T-helper 22 cell (primary cell): ENCODE data around the gene IGF2R.
"Not testable (repeated sequence)": the region's sequence is repeated elsewhere in the genome, so short reads cannot be mapped to it uniquely, and the experiment has no call there.

ENCODE experiments used
- DNase-seq: peaks from one replicate; pipeline ENCODE4 v3.0.0-alpha.2; 2020; ENCODE audit warnings: low read depth

The IGF2R gene, protein sequence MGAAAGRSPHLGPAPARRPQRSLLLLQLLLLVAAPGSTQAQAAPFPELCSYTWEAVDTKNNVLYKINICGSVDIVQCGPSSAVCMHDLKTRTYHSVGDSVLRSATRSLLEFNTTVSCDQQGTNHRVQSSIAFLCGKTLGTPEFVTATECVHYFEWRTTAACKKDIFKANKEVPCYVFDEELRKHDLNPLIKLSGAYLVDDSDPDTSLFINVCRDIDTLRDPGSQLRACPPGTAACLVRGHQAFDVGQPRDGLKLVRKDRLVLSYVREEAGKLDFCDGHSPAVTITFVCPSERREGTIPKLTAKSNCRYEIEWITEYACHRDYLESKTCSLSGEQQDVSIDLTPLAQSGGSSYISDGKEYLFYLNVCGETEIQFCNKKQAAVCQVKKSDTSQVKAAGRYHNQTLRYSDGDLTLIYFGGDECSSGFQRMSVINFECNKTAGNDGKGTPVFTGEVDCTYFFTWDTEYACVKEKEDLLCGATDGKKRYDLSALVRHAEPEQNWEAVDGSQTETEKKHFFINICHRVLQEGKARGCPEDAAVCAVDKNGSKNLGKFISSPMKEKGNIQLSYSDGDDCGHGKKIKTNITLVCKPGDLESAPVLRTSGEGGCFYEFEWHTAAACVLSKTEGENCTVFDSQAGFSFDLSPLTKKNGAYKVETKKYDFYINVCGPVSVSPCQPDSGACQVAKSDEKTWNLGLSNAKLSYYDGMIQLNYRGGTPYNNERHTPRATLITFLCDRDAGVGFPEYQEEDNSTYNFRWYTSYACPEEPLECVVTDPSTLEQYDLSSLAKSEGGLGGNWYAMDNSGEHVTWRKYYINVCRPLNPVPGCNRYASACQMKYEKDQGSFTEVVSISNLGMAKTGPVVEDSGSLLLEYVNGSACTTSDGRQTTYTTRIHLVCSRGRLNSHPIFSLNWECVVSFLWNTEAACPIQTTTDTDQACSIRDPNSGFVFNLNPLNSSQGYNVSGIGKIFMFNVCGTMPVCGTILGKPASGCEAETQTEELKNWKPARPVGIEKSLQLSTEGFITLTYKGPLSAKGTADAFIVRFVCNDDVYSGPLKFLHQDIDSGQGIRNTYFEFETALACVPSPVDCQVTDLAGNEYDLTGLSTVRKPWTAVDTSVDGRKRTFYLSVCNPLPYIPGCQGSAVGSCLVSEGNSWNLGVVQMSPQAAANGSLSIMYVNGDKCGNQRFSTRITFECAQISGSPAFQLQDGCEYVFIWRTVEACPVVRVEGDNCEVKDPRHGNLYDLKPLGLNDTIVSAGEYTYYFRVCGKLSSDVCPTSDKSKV (N-terminal part only)

DNA sequence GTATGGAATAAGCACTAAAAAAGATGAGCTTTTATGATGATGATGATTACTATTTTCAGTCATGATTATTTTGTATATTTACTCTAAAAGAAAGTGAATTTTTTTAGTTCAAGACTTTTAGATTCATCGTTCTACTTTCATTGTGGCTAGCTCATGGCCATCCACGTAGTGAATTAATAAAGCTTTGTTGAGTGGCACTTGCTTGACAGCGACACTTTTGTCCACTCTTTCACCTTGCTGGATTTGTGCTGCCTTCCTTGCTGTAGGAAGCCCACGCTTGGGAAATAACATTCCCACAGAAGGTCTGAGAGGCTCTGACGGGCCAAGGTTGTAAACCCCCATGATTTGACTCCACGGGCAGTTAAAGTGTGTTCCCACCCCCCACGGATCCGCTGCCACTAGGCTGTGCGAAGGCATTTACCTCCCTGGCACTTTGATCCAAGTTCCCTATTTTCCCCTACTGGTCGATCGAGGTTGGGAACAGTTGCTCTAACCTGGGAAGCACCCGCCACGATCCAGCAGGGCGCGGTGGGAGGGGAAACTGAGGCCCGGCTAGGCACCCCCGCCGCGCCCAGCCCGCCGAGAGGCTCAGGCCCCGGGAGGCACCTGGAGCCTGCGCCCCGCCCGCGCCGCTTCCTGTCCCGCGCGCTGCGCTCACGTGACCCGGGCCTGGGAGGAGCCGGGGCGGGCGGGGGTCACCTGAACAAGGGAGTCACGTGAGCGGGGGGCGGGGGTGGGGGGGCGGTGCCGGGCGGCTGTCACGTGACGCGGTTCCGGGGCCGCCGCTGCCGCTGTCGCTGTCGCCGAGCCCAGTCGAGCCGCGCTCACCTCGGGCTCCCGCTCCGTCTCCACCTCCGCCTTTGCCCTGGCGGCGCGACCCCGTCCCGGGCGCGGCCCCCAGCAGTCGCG, at the start of gene IGF2R:
Gene IGF2R, plus strand, starts transcription at position 788 of the 909 bp plus-strand sequence. CDS start 165 bp downstream, outside the sequence.
- peak; percentile 90 for DNase-seq

DNA sequence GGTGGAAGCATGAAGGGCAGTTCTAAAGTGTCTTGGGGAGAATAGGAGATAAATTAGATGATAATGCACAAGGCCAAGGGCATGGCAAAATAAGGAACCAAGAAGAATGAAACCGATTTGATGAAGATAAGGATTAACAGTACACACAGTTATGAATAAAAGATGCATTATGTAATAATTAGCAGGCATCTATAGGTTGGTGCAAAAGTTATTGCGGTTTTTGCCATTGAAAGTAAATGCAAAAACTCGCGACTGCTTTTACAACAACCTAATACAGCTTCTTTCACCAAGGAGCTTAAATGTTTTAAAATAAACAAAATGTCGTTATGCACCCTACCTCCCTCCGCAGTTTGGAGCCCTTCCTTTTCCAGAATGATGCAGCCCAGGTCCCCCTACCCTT, 49.1 kb upstream of the IGF2R start:
- no peak for DNase-seq

DNA sequence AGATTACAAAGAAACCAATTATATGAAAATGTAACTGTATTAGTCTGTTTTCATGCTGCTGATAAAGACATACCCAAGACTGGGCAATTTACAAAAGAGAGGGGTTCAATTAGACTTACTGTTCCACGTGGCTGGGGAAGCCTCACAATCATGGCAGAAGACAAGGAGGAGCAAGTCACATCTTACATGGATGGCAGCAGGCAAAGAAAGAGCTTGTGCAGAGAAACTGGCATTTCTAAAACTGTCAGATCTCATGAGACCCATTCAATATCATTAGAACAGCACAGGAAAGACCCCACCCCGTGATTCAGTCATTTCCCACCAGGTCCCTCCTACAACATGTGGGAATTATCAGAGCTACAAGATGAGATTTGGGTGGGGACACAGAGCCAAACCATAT, 44.7 kb upstream of the IGF2R start:
- DNase-seq: not testable (repeated sequence)

DNA sequence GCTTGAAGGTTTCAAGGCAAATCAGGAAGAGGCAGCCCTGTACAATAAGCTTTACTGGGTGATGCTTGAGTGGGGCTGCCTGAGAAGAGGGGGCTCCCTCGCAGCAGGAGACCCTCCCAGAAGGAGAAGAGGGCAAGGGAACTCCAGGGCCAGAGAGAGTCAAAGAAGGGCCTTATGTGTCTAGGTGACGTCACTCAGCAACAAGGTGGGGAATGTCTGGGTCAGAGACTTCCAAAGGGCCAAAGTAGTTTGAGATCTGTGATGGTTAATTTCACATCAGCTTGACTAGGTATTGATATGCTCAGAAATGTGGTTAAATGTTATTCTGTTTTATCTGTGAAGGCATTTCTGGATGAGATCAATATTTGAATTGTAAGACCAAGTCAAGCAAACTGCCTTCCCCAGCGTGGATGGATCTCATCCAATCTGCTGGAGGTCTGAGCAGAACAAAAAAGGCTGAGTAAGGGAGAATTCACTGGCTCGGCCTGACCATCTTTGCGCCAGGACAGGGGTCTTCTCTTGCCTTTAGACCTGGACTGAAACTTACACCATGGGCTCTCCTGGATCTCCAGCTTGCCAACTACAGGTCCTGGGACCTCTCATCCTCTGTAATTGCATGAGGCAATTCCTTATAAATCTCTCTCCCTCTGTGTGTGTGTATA, 42.2 kb upstream of the IGF2R start:
- no peak for DNase-seq

DNA sequence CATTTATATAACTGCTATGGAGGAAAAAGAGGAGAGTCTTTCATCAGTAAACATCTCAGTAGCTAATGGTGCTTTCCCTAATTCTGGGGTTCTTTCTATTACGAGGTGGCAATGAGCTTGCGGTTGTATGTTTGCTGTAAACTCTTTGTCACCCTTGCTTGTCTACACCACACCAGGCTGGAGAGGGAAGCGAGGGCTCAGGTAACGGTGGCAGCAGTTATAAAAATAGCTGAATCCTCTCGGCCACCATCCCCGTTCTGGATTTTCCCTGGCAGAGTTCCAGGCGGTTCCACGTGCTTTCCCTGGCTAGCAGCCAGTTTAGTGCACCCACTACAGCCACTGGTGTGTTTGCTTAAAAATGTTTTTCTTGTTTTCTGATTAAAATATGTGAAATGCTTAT, 39.1 kb upstream of the IGF2R start:
- DNase-seq: peak; percentile 62

DNA sequence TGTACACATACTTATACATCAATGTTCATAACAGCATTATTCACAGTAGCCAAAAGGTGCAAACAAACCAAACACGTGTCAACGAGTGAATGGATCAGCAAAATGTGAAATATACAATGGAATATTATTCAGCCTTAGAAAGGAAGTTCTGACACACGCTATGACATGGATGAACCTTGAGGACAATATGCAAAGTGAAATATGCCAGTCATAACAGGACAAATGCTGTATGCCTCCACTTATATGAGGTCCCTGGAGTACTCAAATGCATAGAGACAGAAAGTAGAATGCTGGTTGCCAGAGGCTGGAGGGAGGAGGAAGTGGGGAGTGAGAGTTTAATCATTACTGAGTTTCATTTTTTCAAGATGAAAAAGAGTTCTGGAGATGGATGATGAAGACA, 37.8 kb upstream of the IGF2R start:
- DNase-seq: no peak

DNA sequence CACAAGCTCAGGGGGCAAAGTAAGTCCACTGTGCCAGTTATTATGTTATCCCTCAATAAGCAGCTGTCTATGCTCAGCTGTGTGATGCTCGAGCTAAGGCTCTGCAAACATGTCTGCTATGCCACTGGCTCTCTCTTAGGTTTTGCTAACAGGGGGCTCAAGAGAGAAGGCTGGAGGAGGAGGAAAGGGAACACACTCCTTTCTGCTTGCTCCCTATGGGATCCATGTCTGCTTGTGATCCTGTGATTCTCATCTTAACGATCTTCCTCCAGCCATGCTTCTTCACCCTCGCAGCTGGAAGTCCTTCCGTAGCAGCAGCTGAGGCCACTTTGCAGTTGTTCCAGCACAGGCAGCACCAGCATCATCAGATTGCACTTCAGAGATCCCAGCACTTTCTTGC, 37.0 kb upstream of the IGF2R start:
- no peak for DNase-seq

DNA sequence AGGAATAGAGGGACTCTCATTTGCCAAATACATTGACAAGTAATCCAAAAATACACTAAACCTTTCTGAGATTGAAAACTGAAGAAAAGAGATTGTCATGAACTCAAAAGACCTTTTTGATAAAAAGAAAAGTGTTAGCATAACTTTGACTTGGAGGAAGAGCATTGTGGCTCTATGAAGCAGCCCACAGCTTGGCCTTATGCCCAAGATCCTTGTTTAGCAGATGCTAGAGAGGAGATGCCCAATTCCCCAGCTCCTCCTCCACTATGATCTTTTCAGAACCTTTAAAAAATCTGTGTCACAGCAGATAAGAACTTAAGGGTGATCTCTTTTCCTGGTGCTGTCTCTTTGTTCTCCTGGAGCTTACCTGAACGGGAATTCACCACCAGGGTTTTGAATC, 35.8 kb upstream of the IGF2R start:
- no peak for DNase-seq

DNA sequence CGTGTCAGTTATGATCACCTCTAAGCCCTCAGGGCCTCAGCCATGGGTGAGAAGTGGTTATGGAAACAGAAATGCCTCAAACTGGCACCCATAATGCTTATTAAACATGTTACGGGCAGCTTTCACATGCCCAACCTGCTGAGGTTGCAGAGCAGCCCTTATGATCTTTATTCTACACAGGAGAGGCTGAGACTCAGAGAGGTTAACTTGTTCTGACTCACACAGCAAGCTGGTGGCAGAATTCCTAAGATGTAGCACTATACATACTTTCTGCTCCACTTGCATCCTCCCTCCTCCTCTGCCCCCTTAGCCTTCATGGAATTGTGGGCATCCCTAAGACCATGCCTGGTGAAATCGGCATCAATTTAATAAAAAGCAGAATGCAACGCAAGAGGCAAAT, 34.7 kb upstream of the IGF2R start:
- no peak for DNase-seq

DNA sequence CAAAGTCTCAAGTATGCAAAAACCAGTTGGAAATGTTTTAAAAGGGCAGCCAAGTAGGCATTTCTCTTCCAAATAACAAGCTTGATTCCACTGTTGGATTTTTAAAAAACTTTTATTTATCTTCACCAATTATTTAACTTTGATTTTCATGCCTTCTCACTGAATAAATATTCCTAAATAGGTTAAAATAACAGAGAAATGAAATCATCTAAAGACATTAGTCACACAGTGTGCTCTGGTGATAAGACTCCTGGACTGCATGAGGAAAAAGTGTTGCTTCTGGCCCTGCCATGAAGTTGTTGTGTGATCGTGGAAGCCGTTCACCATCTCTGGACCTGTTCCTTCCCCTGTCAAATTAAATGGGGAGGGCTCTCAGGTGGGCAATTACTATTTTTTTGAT, 33.8 kb upstream of the IGF2R start:
- DNase-seq: no peak

DNA sequence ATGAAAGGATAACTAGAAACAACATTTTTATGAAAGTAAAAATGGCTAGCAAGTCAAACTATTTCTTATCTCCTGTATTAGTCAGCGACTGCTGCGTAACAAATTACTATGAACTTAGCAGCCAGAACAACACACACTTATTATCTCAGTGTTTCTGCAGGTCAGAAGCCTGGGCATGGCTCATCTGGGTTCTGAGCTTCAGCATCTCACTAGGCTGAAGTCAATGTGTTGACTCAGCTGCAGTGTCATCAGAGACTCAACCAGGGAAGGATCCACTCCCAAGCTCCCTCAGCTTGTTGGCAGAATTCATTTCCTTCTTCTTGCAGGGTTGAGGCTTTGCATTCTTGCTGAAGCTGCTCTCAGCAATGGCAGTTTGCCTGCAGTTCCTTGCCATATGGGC, 33.2 kb upstream of the IGF2R start:
- DNase-seq: no peak

DNA sequence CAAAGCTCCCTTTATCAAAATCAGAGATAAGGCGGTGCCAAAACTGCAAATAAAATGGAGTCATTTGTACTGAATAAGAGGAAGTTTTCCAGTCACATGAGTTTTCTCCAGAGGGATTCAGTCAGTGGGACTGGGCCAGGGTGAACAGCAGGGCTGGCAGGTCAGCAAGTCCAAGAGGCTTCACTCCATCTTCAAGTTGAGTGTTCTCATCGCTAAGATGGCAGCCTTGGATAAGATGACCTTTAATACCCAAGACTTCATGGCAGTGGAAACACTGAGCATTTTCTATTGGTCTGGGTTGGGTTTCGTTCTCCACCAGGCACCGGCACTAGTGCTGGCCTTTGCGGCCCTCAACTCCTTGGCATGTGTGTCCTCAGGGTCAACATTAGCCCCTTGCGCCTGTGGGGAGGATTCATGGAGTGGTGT, 29.3 kb upstream of the IGF2R start:
- DNase-seq: no peak

DNA sequence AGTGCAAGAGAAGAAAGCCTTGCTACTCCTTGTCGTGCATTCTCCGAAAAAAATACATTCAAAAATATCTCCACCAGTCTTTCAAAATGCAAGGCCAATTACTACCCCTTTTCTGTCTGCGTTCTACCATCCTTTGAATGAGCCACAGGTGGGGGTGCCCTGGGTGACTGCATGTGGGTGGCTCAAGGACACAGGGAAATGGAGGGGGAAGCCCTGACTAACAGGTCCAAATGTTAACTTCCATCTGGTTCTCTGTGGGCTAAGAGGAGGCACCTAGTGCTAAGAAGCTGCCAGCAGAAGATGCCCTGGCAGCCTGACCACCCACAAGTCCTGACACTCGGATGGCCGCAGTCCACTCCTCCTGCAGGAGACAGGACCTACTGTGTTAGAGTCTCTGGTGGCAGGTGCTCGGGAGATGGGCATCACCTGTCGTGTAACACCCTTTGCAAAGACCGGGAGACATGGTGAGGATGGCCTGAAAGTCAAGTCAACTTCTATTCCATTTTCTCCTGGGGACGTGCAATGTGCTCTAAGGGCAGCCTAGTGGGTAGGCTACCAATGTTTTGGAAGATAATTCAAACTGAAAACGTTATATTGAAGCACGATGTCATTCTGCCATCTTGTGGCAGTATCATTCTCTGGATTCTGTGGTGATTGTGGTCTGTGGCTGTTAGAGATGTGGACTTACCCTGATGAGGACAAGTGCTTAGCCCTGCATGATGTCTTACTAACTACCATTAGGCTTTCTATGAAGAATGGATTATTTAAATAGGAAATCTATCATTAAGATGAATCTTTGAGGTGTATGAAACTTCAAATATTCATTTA, 27.4 kb upstream of the IGF2R start:
- DNase-seq: no peak

DNA sequence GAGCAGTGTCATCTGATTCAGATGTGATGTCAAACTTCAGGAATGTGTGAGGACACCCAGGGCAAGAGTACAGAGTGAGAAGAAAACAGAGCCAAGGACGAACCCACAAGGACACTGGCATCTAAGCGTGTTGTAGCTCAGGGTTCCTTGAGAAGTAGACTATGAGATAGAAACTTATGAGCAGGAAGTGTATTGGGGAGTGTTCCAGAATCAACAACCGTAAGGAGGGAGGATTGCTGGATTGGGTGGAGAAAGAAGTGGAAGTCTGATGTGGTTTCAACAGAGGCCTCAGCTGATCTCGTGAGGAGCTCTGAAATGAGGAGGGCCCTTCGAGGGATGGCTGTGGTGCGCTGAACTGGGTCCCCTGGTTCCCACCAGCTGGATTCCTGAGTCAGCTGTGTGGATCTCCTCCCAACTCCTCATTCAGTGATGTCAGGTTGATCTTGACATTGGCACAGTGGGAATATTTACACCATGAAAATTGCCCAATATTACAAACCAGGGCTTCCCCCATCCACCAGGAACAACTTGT, 25.7 kb upstream of the IGF2R start:
- no peak for DNase-seq

DNA sequence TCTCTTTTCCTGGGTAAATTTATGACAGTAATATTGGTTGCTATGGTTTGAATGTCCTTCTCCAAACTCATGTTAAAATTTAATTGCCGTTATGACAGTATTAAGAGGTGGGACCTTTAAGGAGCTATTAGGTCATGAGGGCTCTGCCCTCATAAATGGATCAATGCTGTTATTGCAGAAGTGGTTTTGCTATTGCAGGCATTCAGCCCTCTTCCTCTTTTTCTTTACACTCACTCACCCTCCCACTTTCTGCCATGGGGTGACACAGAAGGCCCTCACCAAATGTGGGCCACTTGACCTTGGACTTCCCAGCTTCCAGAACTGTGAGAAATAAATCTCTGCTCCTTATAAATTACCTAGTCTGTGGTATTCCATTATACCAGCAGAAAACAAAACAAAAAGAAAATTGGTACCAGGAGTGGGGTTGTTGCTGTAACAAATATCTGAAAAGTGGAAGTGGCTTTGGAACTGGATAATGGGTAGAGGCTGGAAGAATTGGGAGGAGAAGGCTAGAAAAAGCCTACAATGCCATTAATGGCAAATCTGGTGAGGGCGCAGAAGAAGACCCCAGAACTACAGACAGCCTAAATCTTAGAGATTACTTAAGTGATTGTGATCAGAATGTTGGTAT, 24.8 kb upstream of the IGF2R start:
- DNase-seq: no peak

DNA sequence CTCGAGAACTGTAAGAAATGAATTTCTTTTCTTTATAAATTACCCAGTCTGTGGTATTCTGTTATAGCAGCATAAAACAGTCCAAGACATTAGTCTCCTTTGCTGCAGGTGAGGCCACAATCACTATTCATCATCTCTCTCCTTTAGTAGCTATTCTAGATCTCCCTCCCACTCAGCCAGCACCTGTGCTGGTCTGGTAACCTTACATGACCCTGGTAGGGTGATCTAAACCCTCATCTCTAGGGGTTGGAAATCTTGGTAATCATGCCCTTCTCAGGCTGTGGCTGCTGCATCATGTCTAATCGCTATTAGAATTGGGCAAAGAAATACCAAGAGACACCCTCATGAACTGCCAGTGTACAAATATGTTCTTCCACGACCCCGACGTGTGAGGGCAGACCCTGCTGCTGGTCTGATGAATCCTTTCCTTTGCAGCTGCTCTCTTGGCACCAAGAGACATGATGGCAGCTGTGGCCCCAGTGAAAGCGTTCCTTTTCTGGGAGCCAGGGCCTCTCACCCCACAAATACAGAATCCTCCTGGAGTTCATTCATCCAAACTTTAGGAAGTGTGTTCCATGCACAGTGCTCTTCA, 23.0 kb upstream of the IGF2R start:
- no peak for DNase-seq

DNA sequence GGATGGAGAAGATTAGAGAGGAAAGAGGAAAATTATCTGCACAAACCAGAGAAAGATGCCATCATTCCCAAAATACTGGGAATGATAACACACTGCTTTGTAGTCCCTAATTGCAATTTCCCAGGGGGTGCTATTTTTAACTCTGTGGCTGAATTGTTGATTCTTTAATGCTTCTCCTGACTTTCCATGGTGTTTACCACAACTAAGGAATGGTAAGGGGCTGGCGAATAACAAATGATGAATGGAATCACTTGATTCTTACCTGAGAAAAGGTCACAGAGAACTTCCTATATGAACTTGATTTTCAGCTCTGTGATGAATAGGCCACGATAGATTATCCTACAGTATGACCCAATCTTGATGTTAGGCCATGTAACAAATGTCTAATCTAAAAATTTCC, 22.0 kb upstream of the IGF2R start:
- no peak for DNase-seq

DNA sequence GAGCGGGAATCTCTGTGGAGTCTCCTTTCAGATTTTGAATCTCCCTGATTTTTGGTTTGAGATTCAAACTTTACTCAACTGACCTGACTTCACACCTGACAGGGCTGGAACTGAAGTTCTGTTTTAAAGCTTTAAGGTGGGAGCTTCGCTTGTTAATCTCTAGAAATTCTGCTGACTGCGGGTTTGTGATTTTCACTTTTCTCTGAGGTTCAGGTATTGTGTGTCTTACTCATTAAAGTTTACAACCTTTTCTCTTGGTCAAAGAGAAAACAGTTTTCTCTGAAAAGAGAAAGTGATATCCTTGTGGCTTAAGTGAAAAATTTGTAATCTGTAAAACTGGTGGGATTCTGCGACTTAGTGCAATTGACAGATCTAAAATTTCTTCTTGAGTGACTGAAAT, 20.7 kb upstream of the IGF2R start:
- DNase-seq: no peak

DNA sequence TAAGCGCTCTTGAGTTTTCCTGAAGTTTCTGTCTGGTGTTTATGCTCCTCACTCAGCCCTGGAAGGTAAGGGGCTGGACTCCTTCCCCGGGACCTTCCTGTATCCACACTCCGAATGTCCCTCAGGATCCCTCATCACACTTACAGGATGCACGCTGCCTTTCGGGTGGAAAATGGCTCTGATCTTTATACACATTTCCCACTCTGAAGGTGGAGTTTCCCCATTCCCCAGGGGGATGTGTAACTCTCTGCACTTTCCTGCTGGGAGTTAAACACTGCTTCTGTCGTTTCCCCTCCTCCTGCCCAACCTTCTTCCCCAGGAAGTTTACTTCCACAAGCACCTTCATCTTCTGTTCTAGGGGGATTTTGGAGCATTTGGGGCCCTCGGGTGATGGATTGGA, 17.1 kb upstream of the IGF2R start:
- DNase-seq: no peak
